GM20431 (cell line): ENCODE data around the gene ARID1B.

Experiments
- in situ Hi-C: fragments of 300-500 bp; cut with MseI, MboI; formaldehyde crosslinking; loops from one replicate; pipeline ENCODE4 v1.15.0; 2020; ENCODE audit warnings: low sequenced_read_pairs; ENCODE audit not compliant: unreplicated experiment

The ARID1B gene

GRCh38 chr6:156789081-156789943 is 12.1 kb downstream of the ARID1B start:
- in situ Hi-C loops = no loop called here

- in situ Hi-C loops = no loop called here
These were observed 13.6 kb downstream of the ARID1B start for GRCh38 chr6:156790711-156791319.

- in situ Hi-C loops = no loop called here
These were observed 14.2 kb downstream of the ARID1B start for GRCh38 chr6:156791320-156791850.

GRCh38 chr6:156793200-156793599 is 16.0 kb downstream of the ARID1B start:
- in situ Hi-C loops = no loop called here

- in situ Hi-C loops = no loop called here
These were observed 17.6 kb downstream of the ARID1B start for GRCh38 chr6:156794546-156795354.

- in situ Hi-C loops = no loop called here
These were observed 18.6 kb downstream of the ARID1B start for GRCh38 chr6:156795825-156796224.

- in situ Hi-C loops = no loop called here
These were observed 19.4 kb downstream of the ARID1B start for GRCh38 chr6:156796627-156797026.

GRCh38 chr6:156797901-156798735 is 20.9 kb downstream of the ARID1B start:
- in situ Hi-C loops = no loop called here

- in situ Hi-C loops = no loop called here
These were observed 24.5 kb downstream of the ARID1B start for GRCh38 chr6:156801712-156802111.

- in situ Hi-C loops = no loop called here
These were observed 26.2 kb downstream of the ARID1B start for GRCh38 chr6:156803353-156803752.

- in situ Hi-C loops = no loop called here
These were observed 27.2 kb downstream of the ARID1B start for GRCh38 chr6:156804402-156804801.

GRCh38 chr6:156806155-156806554 is 29.0 kb downstream of the ARID1B start:
- in situ Hi-C loops = no loop called here

- in situ Hi-C loops = no loop called here
These were observed 29.9 kb downstream of the ARID1B start for GRCh38 chr6:156807028-156807427.

- in situ Hi-C loops = no loop called here
These were observed 30.6 kb downstream of the ARID1B start for GRCh38 chr6:156807795-156808194.

- in situ Hi-C loops = no loop called here
These were observed 31.1 kb downstream of the ARID1B start for GRCh38 chr6:156808287-156808686.

GRCh38 chr6:156809034-156809433 is 31.9 kb downstream of the ARID1B start:
- in situ Hi-C loops = no loop called here

- in situ Hi-C loops = no loop called here
These were observed 32.4 kb downstream of the ARID1B start for GRCh38 chr6:156809446-156810178.

- in situ Hi-C loops = no loop called here
These were observed 36.9 kb downstream of the ARID1B start for GRCh38 chr6:156814036-156814581.

- in situ Hi-C loops = no loop called here
These were observed 39.3 kb downstream of the ARID1B start for GRCh38 chr6:156816505-156816904.
